ENCODE measurements around the gene RRAGC. TPM values are rescaled to one million over a fixed set of nuclear protein-coding genes. Genes with fewer than 3 reads are reported as not detected.

The RRAGC gene
- total and polyA plus RNA-seq, 2 donors (not counting 1 experiment from before 2014, with no cell fraction given), result 27.4 to 53.4 TPM

DNA sequence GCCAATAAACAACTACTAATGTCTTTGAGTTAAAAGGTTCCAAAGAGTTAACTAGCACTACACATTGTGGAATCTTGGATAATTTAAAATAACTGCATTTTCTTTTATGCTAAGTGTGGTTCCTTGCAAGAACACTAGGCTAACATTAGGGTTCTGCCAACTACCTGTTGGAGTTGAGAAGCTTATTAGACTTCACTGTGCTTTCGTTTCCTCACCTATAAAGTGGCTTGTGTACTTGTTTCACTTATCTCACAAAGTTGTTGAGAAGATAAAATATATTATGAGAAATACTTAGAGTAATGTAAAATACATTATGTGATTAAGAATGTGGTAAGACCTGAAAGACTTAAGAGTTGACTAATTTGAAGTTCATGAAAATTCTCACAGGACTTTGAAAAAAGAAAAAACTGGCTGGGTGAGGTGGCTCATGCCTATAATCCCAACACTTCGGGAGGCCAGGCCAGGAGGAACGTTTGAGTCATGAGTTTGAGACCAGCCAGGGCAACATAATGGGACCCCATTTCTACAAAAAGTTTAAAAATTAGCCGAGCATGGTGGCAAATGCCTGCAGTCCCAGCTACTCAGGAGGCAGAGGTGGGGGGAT lies 5.6 kb upstream of the RRAGC start:
- Histone ChIP-seq H3K9me3 (ENCODE audit: control insufficient read depth, insufficient read depth, low read depth, low read length) (no peaks in the 10 kb centered on the region), H3K27ac (ENCODE audit: insufficient read depth, low read length) (no peak overlapping the region), H3K4me1 (ENCODE audit: control insufficient read depth, extremely low read depth, insufficient read depth, low read length) (no peaks in the 10 kb centered on the region), H3K79me2 (ENCODE audit: control insufficient read depth, insufficient read depth, low read length) (peaks cover 14% of the 10 kb centered on the region), H4K20me1 (ENCODE audit: control insufficient read depth, extremely low read depth, insufficient read depth, low read length) (no peaks in the 10 kb centered on the region), H3K36me3 (ENCODE audit: control insufficient read depth, insufficient read depth, low read length) (no peaks in the 10 kb centered on the region), H3K4me2 (ENCODE audit: extremely low read depth, insufficient read depth, low read length) (no peak overlapping the region), H2AFZ (ENCODE audit: low read length) (no peak overlapping the region), H3K9ac (ENCODE audit: insufficient read depth, low read length) (no peak overlapping the region), H3K27me3 (ENCODE audit: control insufficient read depth, insufficient read depth, low read length) (no peaks in the 10 kb centered on the region), H3K4me3 (replicated peaks in 1 of 4; ENCODE audit: control extremely low read depth in 1 of 4, insufficient read depth in 1 of 4, low read depth in 3 of 4, low read length in 4 of 4) (no peak overlapping the region)
- TF ChIP-seq EZH2 (IDR thresholded peaks at IDR 0.05; ENCODE audit: low read length, missing control alignments), result no peak
- TF ChIP-seq, protein P1, sequence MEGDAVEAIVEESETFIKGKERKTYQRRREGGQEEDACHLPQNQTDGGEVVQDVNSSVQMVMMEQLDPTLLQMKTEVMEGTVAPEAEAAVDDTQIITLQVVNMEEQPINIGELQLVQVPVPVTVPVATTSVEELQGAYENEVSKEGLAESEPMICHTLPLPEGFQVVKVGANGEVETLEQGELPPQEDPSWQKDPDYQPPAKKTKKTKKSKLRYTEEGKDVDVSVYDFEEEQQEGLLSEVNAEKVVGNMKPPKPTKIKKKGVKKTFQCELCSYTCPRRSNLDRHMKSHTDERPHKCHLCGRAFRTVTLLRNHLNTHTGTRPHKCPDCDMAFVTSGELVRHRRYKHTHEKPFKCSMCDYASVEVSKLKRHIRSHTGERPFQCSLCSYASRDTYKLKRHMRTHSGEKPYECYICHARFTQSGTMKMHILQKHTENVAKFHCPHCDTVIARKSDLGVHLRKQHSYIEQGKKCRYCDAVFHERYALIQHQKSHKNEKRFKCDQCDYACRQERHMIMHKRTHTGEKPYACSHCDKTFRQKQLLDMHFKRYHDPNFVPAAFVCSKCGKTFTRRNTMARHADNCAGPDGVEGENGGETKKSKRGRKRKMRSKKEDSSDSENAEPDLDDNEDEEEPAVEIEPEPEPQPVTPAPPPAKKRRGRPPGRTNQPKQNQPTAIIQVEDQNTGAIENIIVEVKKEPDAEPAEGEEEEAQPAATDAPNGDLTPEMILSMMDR (conservative IDR thresholded peaks at IDR 0.05 in 1 of 2, IDR thresholded peaks at IDR 0.05 in 1 of 2; ENCODE audit: low read depth in 1 of 2, low read length in 2 of 2), result no peak
- DNase-seq (ENCODE audit: low read depth in 2 of 2), result no peak

DNA sequence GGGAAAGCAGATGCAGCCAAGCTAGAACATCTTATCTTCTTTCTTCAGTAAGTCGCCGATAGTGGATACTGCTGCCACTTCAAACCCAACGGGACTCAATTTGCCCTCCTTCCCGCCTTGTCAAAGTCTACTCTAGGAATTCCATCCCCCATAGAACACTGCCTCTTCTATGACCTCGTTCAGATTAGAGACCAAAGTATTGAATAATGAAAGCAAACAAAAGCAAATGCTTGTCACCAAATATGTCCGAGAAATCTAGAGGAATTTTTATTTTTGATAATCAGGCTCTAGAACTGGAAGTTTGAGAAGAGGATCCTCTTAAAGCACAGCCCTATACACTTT lies 853 bp upstream of the RRAGC start:
- H3K9me3 ChIP-seq (ENCODE audit: control insufficient read depth, insufficient read depth, low read depth, low read length), result no peaks in the 10 kb centered on the region
- H2AFZ ChIP-seq (ENCODE audit: low read length), result peak overlapping the region; percentile 86
- H3K36me3 ChIP-seq (ENCODE audit: control insufficient read depth, insufficient read depth, low read length), result peaks cover 2% of the 10 kb centered on the region
- peak overlapping the region; percentile 48 for H3K27ac ChIP-seq (ENCODE audit: insufficient read depth, low read length)
- no peaks in the 10 kb centered on the region for H3K27me3 ChIP-seq (ENCODE audit: control insufficient read depth, insufficient read depth, low read length)
- H3K4me3 ChIP-seq (replicated peaks in 1 of 4; ENCODE audit: control extremely low read depth in 1 of 4, insufficient read depth in 1 of 4, low read depth in 3 of 4, low read length in 4 of 4), result peak overlapping the region; percentile 53 to 95 (median 86)
- peaks cover 44% of the 10 kb centered on the region for H3K79me2 ChIP-seq (ENCODE audit: control insufficient read depth, insufficient read depth, low read length)
- H3K4me1 ChIP-seq (ENCODE audit: control insufficient read depth, extremely low read depth, insufficient read depth, low read length), result peaks cover 2% of the 10 kb centered on the region
- H3K4me2 ChIP-seq (ENCODE audit: extremely low read depth, insufficient read depth, low read length), result peak overlapping the region; percentile 77
- peak in 1 of 2 donors; percentile 13 for DNase-seq (ENCODE audit: low read depth in 2 of 2)
- TF ChIP-seq, protein P1 (conservative IDR thresholded peaks at IDR 0.05 in 1 of 2, IDR thresholded peaks at IDR 0.05 in 1 of 2; ENCODE audit: low read depth in 1 of 2, low read length in 2 of 2), result no peak
- no peak for TF ChIP-seq EZH2 (IDR thresholded peaks at IDR 0.05; ENCODE audit: low read length, missing control alignments)
- H3K9ac ChIP-seq (ENCODE audit: insufficient read depth, low read length), result peak overlapping the region; percentile 72
- H4K20me1 ChIP-seq (ENCODE audit: control insufficient read depth, extremely low read depth, insufficient read depth, low read length), result no peaks in the 10 kb centered on the region

DNA sequence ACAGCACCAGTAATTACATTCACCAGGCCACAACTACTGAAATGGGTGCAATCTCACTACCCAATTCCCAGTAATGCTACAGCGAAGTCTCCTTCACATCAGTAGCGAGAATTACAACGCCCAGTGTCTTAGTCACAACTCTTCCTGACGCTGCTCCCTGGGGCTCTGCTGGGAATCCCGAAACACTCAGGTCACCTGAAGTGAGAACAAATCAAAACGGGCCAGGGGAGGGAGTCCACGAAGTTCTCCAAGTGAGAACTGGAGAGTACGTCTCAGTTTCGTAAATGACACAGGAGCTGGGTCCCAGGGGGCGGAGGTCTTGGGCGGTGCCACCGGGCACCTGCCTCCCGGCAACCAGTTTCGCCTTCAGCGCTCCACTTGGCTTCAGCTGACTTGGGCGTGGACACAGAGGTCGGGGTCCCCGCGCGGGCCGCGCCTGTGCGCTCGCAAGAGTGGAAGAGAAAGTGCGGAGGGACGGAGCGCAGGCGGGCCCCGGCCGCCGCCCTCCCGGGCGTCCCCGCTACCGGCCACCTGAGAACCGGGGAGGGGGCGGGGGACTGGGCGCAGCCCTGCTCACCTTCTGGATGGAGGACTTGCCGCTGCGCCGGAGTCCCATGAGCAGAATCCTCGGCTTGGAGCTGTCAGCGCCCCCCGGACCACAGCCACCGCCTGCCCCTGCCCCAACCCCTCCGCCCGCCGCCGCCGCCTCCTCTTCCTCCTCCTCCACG lies 575 bp downstream of the RRAGC start:
- Histone ChIP-seq H3K79me2 (ENCODE audit: control insufficient read depth, insufficient read depth, low read length) (peaks cover 46% of the 10 kb centered on the region), H3K4me3 (replicated peaks in 1 of 4; ENCODE audit: control extremely low read depth in 1 of 4, insufficient read depth in 1 of 4, low read depth in 3 of 4, low read length in 4 of 4) (peak overlapping the region; percentile 82 to 96 (median 92)), H3K4me1 (ENCODE audit: control insufficient read depth, extremely low read depth, insufficient read depth, low read length) (peaks cover 2% of the 10 kb centered on the region), H3K9me3 (ENCODE audit: control insufficient read depth, insufficient read depth, low read depth, low read length) (no peaks in the 10 kb centered on the region), H3K9ac (ENCODE audit: insufficient read depth, low read length) (peak overlapping the region; percentile 78), H2AFZ (ENCODE audit: low read length) (peak overlapping the region; percentile 48), H3K4me2 (ENCODE audit: extremely low read depth, insufficient read depth, low read length) (peak overlapping the region; percentile 76), H3K27me3 (ENCODE audit: control insufficient read depth, insufficient read depth, low read length) (no peaks in the 10 kb centered on the region), H3K27ac (ENCODE audit: insufficient read depth, low read length) (peak overlapping the region; percentile 80), H4K20me1 (ENCODE audit: control insufficient read depth, extremely low read depth, insufficient read depth, low read length) (no peaks in the 10 kb centered on the region), H3K36me3 (ENCODE audit: control insufficient read depth, insufficient read depth, low read length) (peaks cover 6% of the 10 kb centered on the region)
- TF ChIP-seq, protein P1 (conservative IDR thresholded peaks at IDR 0.05 in 1 of 2, IDR thresholded peaks at IDR 0.05 in 1 of 2; ENCODE audit: low read depth in 1 of 2, low read length in 2 of 2), result no peak
- TF ChIP-seq EZH2 (IDR thresholded peaks at IDR 0.05; ENCODE audit: low read length, missing control alignments), result no peak
- peak; percentile 54 to 72 for DNase-seq (ENCODE audit: low read depth in 2 of 2)
